Hematopoietic multipotent progenitor cell treated with erythropoietin and hydrocortisone succinate and interleukin-3 and kit ligand, for 15 days (in vitro differentiated cells): Measurements from ENCODE around the gene RBMS3.
A peak's percentile ranks its signal among the peaks of the same experiment; 100 is the strongest.

ENCODE experiments used
- DNase-seq: peaks from one replicate; pipeline ENCODE4 v3.0.0-alpha.2; 2015; ENCODE audit warnings: low spot score

Gene RBMS3

GRCh38 chr3:29679944-29680343 lies 399.1 kb downstream of the RBMS3 start:
- DNase-seq = no peak

DNA sequence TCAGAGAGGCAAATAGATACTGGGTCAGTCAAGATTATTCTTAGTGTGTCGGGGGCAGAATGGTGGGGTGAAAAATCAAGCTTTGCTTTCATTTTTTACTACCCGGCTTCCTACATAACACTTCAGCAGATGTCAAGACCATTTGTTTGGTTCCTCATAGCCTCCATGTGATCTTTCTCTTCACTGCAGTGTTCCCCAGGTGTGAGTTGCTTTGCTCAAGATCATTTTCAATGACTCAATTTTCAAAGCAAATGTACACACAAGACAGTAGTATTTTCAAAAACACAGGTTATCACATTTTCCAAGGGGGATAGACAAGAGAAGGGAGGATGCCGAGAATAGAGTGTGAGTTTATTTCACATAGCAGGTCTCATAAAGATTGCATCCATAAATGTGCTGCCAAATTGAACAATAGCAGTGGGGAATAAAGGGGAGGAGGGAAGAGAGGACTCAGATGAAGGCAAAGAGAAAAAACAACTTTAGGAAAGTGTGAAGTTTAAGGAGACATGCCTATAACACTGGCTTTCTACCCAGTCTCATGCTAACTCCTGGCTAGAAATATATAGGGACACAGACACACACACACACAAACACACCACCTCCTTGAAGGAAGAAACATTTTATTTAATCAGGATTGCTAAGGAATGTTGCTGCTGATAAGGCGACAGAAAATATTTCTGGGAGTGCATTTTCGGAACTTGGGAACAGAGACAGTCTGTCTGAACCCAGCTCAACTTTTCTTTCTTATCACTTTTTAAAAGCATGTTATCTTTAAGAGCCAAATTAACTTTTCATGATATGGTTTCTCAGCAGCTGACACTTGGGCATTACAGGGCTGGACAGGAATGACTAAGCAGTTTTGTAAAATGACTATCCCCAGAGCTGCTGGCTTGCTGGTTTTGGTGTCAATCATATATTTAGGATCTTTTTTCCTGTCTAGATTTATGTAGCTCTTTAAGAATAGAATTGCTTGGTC lies 402.4 kb downstream of the RBMS3 start:
- DNase-seq = peak; percentile 50

DNA sequence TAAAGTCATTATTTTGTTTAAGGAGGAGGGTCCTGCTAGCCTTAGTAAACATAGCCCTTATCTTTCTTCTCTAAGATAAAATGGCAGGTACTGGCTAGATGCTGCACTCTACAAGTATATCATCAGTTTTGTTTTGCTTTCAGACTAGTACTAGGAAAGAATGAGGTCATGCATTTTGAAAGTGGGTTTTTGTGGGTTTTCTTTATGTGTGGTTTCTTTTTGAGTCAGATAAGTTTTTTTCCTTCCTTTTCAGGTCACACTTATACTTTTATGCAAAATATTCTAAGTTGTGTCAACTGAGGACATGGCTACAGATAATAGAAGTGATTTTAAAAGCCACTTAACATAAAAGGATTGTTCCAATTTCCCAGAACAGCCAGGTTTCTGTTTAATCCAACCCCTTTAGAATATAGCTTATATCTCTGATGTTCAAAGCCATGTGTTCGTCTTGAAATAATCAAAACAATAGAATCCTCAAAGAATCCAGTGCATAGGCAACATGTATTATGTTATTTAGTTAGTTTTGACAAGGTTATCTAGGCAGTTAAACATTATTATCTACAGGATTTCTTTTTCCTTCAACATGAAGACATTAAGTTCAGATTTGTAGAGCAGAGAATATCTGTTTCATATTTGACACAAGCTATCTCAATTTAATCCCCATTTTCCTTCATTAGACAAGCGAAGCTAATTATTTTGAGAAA lies 406.2 kb downstream of the RBMS3 start:
- DNase-seq = no peak

GRCh38 chr3:29690686-29691353 lies 409.9 kb downstream of the RBMS3 start:
- DNase-seq = no peak

- DNase-seq = no peak
These were observed 413.0 kb downstream of the RBMS3 start for GRCh38 chr3:29693863-29694262.

- no peak for DNase-seq
These were observed 413.5 kb downstream of the RBMS3 start for GRCh38 chr3:29694331-29694730.

DNA sequence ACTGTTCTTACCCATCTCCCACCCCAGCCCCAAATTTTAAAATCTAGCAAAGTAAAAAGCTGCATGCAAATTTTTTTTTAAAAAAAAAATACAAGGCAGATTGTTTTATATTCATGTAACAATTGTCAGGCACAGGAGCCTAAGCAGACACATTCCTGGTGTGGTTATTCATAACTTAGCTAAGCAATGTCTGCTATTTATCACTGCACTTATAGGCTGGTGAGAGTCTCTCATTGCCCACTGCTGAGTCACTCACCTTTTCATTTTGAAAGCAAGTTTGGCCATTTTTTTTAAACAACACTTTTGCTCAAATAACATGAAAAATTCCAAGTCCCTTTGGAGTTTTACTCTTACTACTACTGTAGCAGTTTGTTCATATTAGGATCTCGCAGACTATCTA lies 413.9 kb downstream of the RBMS3 start:
- no peak for DNase-seq

DNA sequence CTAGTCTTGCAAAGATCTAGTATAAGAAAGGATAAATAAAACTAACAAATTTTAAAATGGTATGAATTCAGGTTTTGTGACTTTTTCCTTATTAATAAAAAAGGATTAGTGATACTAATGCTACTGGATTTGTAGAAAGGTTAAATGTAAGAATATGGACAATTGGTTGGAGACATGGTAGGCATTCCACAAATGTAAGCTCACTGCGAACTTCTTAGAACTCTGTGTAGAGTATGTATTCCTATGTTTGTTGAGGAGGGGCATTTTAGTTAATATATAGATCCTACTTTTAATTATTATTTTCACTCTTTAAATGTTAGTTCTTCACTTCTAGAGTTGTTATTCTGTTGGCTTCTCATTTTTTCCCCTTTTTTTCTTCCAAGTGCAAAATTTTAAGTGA lies 414.3 kb downstream of the RBMS3 start:
- no peak for DNase-seq

GRCh38 chr3:29695643-29696198 lies 414.9 kb downstream of the RBMS3 start:
- DNase-seq = no peak

DNA sequence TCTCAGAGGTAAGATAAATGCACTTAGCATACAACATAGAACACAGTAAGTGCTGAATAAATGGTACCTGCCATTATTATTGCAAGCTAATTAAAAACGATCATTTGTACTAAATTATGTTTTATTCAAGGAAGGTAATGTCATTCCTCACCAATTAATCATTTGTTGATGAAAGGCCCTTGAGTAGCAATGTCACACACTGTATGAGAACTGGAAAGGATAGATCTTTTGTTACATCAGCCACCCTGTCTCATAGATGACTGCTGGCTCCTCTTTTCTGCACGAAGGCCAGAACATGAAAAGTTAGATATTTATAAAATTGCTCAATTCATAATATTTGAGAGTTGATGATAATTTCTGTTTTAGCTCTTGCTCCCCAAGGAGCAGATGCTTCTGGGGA lies 415.4 kb downstream of the RBMS3 start:
- DNase-seq = no peak

DNA sequence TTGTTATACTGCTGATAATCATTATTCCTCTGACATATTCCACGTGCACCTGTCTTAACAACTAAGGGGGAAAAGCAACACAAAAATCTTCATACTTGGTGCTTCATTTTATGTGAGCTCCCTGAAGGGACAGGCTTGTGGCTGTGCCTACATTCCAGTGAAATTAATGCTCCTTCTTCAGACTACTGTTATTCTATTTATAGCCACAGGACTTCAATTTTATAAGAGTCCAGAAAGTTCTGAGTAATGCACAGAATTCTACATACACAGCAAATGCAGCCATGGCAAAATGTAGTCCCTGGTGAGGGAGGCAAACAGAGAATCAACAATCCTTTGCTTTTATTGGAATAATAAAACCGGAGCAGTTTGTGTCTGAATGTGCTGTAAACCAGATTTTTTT lies 417.1 kb downstream of the RBMS3 start:
- DNase-seq = no peak

GRCh38 chr3:29700256-29700655 lies 419.4 kb downstream of the RBMS3 start:
- DNase-seq = no peak

- no peak for DNase-seq
These were observed 420.6 kb downstream of the RBMS3 start for GRCh38 chr3:29701326-29701983.

- DNase-seq = no peak
These were observed 425.3 kb downstream of the RBMS3 start for GRCh38 chr3:29705906-29706844.

GRCh38 chr3:29708884-29709283 lies 428.0 kb downstream of the RBMS3 start:
- DNase-seq = no peak

GRCh38 chr3:29711255-29711771 lies 430.4 kb downstream of the RBMS3 start:
- DNase-seq = no peak

DNA sequence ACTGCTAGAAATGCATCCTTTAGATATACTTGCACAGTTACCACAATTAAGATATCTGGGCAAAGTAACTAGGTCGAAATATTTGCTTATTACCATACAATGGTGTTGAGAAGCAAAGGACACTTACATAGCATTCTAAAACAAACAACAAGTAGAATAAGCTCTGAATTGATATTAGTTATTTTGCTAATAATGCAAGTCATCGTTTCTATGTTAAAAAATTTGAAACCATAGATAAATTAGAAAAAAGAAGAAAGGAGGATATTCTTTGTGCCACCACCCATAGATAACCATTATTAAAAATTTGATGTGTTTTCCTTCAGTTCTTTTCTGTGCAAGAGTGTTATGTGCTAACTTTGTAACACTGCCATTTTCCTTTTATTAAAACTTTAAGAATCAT lies 435.3 kb downstream of the RBMS3 start:
- no peak for DNase-seq

- no peak for DNase-seq
These were observed 437.8 kb downstream of the RBMS3 start for GRCh38 chr3:29718661-29719065.

GRCh38 chr3:29720665-29721064 lies 439.8 kb downstream of the RBMS3 start:
- DNase-seq = no peak

DNA sequence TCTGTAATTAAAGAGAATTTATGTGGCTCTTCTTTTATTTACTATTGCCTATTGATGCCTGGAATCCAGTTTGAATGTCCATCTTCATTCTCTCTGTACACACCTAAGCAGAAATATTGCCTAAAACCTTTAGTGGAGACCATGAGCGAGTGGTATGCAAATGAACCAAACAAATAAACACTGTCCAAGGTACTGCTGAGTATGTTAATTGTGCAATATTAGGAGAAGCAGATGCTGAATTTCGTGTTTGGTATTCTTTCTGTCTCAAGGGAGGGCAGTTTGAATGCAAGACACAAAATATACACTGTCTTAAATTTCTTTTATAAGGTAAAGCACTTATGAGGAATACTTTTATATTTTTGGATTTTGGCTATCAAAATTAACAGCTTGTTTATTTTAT lies 440.9 kb downstream of the RBMS3 start:
- no peak for DNase-seq
